Stimulated activated CD8-positive, alpha-beta memory T cell treated with anti-CD3 and anti-CD28 coated beads, Interleukin-7, amount 100 ng/mL, for 4 hours (primary cell): ENCODE data around the gene KMT5C.

Experiments used
- DNase-seq, 2 donors: peaks; one replicate each; pipeline ENCODE4 v3.0.0-alpha.2; 2020; ENCODE audit warnings: low read depth in 2 of 2

Gene KMT5C

GRCh38 chr19:55339105-55339888 lies at the start of gene KMT5C:
Gene KMT5C, plus strand, starts transcription at chr19:55339876. Its CDS starts 2,061 bp downstream, at chr19:55341937.
- peak; percentile 100 for DNase-seq

- DNase-seq, result no peak
Observed at GRCh38 chr19:55297267-55297666, 42.4 kb upstream of the KMT5C start.

- no peak for DNase-seq
Observed at GRCh38 chr19:55299991-55300390, 39.7 kb upstream of the KMT5C start.

GRCh38 chr19:55300886-55301458 lies 38.7 kb upstream of the KMT5C start:
- no peak for DNase-seq

- peak; percentile 88 to 90 for DNase-seq
Observed at GRCh38 chr19:55301459-55302317, 38.0 kb upstream of the KMT5C start.

GRCh38 chr19:55302318-55302703 lies 37.4 kb upstream of the KMT5C start:
- no peak for DNase-seq

- DNase-seq, result no peak
Observed at GRCh38 chr19:55303477-55303876, 36.2 kb upstream of the KMT5C start.

- DNase-seq, result no peak
Observed at GRCh38 chr19:55304279-55304978, 35.2 kb upstream of the KMT5C start.

GRCh38 chr19:55304980-55305379 lies 34.7 kb upstream of the KMT5C start:
- no peak for DNase-seq

- DNase-seq, result peak; percentile 8 to 11
Observed at GRCh38 chr19:55305491-55305890, 34.2 kb upstream of the KMT5C start.

- no peak for DNase-seq
Observed at GRCh38 chr19:55305983-55306562, 33.6 kb upstream of the KMT5C start.

GRCh38 chr19:55306712-55307111 lies 33.0 kb upstream of the KMT5C start:
- DNase-seq, result no peak

- no peak for DNase-seq
Observed at GRCh38 chr19:55308281-55308680, 31.4 kb upstream of the KMT5C start.

- DNase-seq, result no peak
Observed at GRCh38 chr19:55309448-55309847, 30.2 kb upstream of the KMT5C start.

GRCh38 chr19:55310498-55310897 lies 29.2 kb upstream of the KMT5C start:
- DNase-seq, result no peak

- DNase-seq, result no peak
Observed at GRCh38 chr19:55311397-55311796, 28.3 kb upstream of the KMT5C start.

- DNase-seq, result no peak
Observed at GRCh38 chr19:55311797-55312196, 27.9 kb upstream of the KMT5C start.

- no peak for DNase-seq
Observed at GRCh38 chr19:55312621-55313512, 26.8 kb upstream of the KMT5C start.

- DNase-seq, result no peak
Observed at GRCh38 chr19:55314396-55314795, 25.3 kb upstream of the KMT5C start.

GRCh38 chr19:55315956-55316525 lies 23.6 kb upstream of the KMT5C start:
- no peak for DNase-seq
